HEK293 (cell line): Measurements from ENCODE around the gene SELENOO.

ENCODE experiments used
- CTCF ChIA-PET: fragments of 350-600 bp; formaldehyde crosslinking; extraction: SDS; loops from one replicate; lab custom pipeline; 2021; ENCODE audit warnings: antibody characterized with exemption; lab: Yijun Ruan, JAX
- POLR2A ChIA-PET: fragments of 300-600 bp; formaldehyde crosslinking; extraction: SDS; loops from one replicate; lab custom pipeline; 2020; ENCODE audit warnings: antibody characterized with exemption, inconsistent platforms; lab: Yijun Ruan, JAX
- H3K27ac ChIP-seq: fragments of 200-500 bp; sonication (Bioruptor generic); 2 replicates; pipeline ENCODE4 v1.5.1; 2014; ENCODE audit warnings: low read depth, low read length, control low read depth, inconsistent platforms; ENCODE audit errors: extremely low read depth
- H3K36me3 ChIP-seq, 2 experiments: fragments of 200-500 bp in 1 of 2; sonication (Bioruptor generic) in 1 of 2; 1 replicate in 1 of 2; 2 replicates in 1 of 2; pipeline ENCODE4 v1.5.1; 2014 to 2017; ENCODE audit warnings: inconsistent platforms in 2 of 2, low read length in 2 of 2; ENCODE audit not compliant: control insufficient read depth in 2 of 2, insufficient read depth in 1 of 2
- H3K4me1 ChIP-seq: fragments of 200-500 bp; sonication (Bioruptor generic); 2 replicates; pipeline ENCODE4 v1.5.1; 2014; ENCODE audit warnings: mild to moderate bottlenecking, low read length, inconsistent platforms; ENCODE audit not compliant: control insufficient read depth, insufficient read depth
- H3K4me3 ChIP-seq: 2 replicates; pipeline ENCODE4 v1.5.1; 2011; ENCODE audit warnings: low read depth, mild to moderate bottlenecking, control low read depth, low read length, moderate library complexity
- H3K9me3 ChIP-seq: fragments of 200-500 bp; sonication (Bioruptor generic); 2 replicates; pipeline ENCODE4 v1.5.1; 2014; ENCODE audit warnings: low read depth, low read length, inconsistent platforms; ENCODE audit not compliant: control insufficient read depth, insufficient read depth
- GLIS1 ChIP-seq: fragments of 450-650 bp; formaldehyde crosslinking; IDR thresholded peaks from 2 replicates; pipeline ENCODE4 v1.5.1; 2016; ENCODE audit warnings: missing biosample characterization, missing genetic modification characterization
- KLF1 ChIP-seq: fragments of 450-650 bp; formaldehyde crosslinking; IDR thresholded peaks from 2 replicates; pipeline ENCODE4 v1.5.1; 2016; ENCODE audit warnings: missing biosample characterization, missing genetic modification characterization
- KLF16 ChIP-seq: fragments of 450-650 bp; formaldehyde crosslinking; IDR thresholded peaks from 2 replicates; pipeline ENCODE4 v1.5.1; 2017; ENCODE audit warnings: missing biosample characterization, missing genetic modification characterization
- KLF9 ChIP-seq: fragments of 450-650 bp; formaldehyde crosslinking; IDR thresholded peaks from 2 replicates; pipeline ENCODE4 v1.5.1; 2016; ENCODE audit warnings: missing biosample characterization, missing genetic modification characterization, low read depth
- SALL2 ChIP-seq: fragments of 450-650 bp; formaldehyde crosslinking; IDR thresholded peaks from 2 replicates; pipeline ENCODE4 v1.5.0; 2017; ENCODE audit warnings: missing biosample characterization, mild to moderate bottlenecking, missing genetic modification characterization, borderline replicate concordance
- SCRT1 ChIP-seq: fragments of 450-650 bp; formaldehyde crosslinking; IDR thresholded peaks from 2 replicates; pipeline ENCODE4 v1.5.1; 2016; ENCODE audit warnings: missing biosample characterization, missing genetic modification characterization, borderline replicate concordance
- SP2 ChIP-seq: fragments of 450-650 bp; formaldehyde crosslinking; IDR thresholded peaks from 2 replicates; pipeline ENCODE4 v1.5.1; 2016; ENCODE audit warnings: missing biosample characterization, missing genetic modification characterization
- ZIC2 ChIP-seq: fragments of 450-650 bp; formaldehyde crosslinking; IDR thresholded peaks from 2 replicates; pipeline ENCODE4 v1.5.1; 2016; ENCODE audit warnings: missing biosample characterization, missing genetic modification characterization
- ZNF10 ChIP-seq: fragments of 450-650 bp; formaldehyde crosslinking; IDR thresholded peaks from 2 replicates; pipeline ENCODE4 v1.5.1; 2017; ENCODE audit warnings: missing biosample characterization, missing genetic modification characterization
- ZNF324 ChIP-seq: fragments of 450-650 bp; formaldehyde crosslinking; IDR thresholded peaks from 2 replicates; pipeline ENCODE4 v1.5.1; 2016; ENCODE audit warnings: missing biosample characterization, missing genetic modification characterization
- ZNF335 ChIP-seq: fragments of 450-650 bp; formaldehyde crosslinking; conservative IDR thresholded peaks from 2 replicates; pipeline ENCODE4 v1.5.1; 2016; ENCODE audit warnings: missing biosample characterization, missing genetic modification characterization
- ZNF366 ChIP-seq: fragments of 450-650 bp; formaldehyde crosslinking; conservative IDR thresholded peaks from 2 replicates; pipeline ENCODE4 v1.5.1; 2016; ENCODE audit warnings: missing biosample characterization, missing genetic modification characterization
- ZNF394 ChIP-seq: fragments of 450-650 bp; formaldehyde crosslinking; IDR thresholded peaks from 2 replicates; pipeline ENCODE4 v1.5.1; 2016; ENCODE audit warnings: missing biosample characterization, missing genetic modification characterization, mild to moderate bottlenecking, moderate library complexity, borderline replicate concordance
- ZNF530 ChIP-seq: fragments of 450-650 bp; formaldehyde crosslinking; IDR thresholded peaks from 2 replicates; pipeline ENCODE4 v1.5.1; 2016; ENCODE audit warnings: low read depth, missing biosample characterization, missing genetic modification characterization
- ZNF558 ChIP-seq: fragments of 450-650 bp; formaldehyde crosslinking; IDR thresholded peaks from 2 replicates; pipeline ENCODE4 v1.5.1; 2016; ENCODE audit warnings: missing biosample characterization, missing genetic modification characterization
- ZNF624 ChIP-seq: fragments of 450-650 bp; formaldehyde crosslinking; IDR thresholded peaks from 2 replicates; pipeline ENCODE4 v1.5.1; 2017; ENCODE audit warnings: missing biosample characterization, missing genetic modification characterization
- ZNF664 ChIP-seq: fragments of 450-650 bp; formaldehyde crosslinking; IDR thresholded peaks from 2 replicates; pipeline ENCODE4 v1.5.1; 2016; ENCODE audit warnings: missing biosample characterization, missing genetic modification characterization
- ZNF785 ChIP-seq: fragments of 450-650 bp; formaldehyde crosslinking; IDR thresholded peaks from 2 replicates; pipeline ENCODE4 v1.5.1; 2016; ENCODE audit warnings: missing biosample characterization, missing genetic modification characterization
- ZNF791 ChIP-seq: fragments of 450-650 bp; formaldehyde crosslinking; IDR thresholded peaks from 2 replicates; pipeline ENCODE4 v1.5.1; 2016; ENCODE audit warnings: missing biosample characterization, missing genetic modification characterization
- ZNF830 ChIP-seq: fragments of 450-650 bp; IDR thresholded peaks from 2 replicates; pipeline ENCODE4 v1.5.0; 2018; ENCODE audit warnings: missing biosample characterization, missing genetic modification characterization, low read depth, mild to moderate bottlenecking, moderate library complexity
- ZNF843 ChIP-seq: fragments of 450-650 bp; formaldehyde crosslinking; IDR thresholded peaks from 2 replicates; pipeline ENCODE4 v1.5.1; 2016; ENCODE audit warnings: missing biosample characterization, missing genetic modification characterization
- ZXDB ChIP-seq: fragments of 450-650 bp; formaldehyde crosslinking; IDR thresholded peaks from 2 replicates; pipeline ENCODE4 v1.5.1; 2016; ENCODE audit warnings: missing biosample characterization, missing genetic modification characterization
- TF ChIP-seq, protein P1 (sequence below): fragments of 450-650 bp; formaldehyde crosslinking; IDR thresholded peaks from 2 replicates; pipeline ENCODE4; 2016; ENCODE audit warnings: missing biosample characterization, missing genetic modification characterization
- TF ChIP-seq, protein P2 (sequence below): fragments of 450-650 bp; formaldehyde crosslinking; IDR thresholded peaks from 2 replicates; pipeline ENCODE4 v1.5.1; 2017; ENCODE audit warnings: missing biosample characterization, missing genetic modification characterization
- TF ChIP-seq, protein P3 (sequence below): IDR thresholded peaks from 2 replicates; pipeline ENCODE4 v1.6.1; 2011; ENCODE audit warnings: mild to moderate bottlenecking, low read depth, low read length, borderline replicate concordance
- TF ChIP-seq, protein P4 (sequence below): fragments of 450-650 bp; IDR thresholded peaks from 2 replicates; pipeline ENCODE4 v1.5.1; 2018; ENCODE audit warnings: missing biosample characterization, mild to moderate bottlenecking, missing genetic modification characterization
- TF ChIP-seq, protein P5 (sequence below): fragments of 450-650 bp; formaldehyde crosslinking; IDR thresholded peaks from 2 replicates; pipeline ENCODE4 v1.5.1; 2016; ENCODE audit warnings: missing biosample characterization, missing genetic modification characterization

SELENOO gene

DNA sequence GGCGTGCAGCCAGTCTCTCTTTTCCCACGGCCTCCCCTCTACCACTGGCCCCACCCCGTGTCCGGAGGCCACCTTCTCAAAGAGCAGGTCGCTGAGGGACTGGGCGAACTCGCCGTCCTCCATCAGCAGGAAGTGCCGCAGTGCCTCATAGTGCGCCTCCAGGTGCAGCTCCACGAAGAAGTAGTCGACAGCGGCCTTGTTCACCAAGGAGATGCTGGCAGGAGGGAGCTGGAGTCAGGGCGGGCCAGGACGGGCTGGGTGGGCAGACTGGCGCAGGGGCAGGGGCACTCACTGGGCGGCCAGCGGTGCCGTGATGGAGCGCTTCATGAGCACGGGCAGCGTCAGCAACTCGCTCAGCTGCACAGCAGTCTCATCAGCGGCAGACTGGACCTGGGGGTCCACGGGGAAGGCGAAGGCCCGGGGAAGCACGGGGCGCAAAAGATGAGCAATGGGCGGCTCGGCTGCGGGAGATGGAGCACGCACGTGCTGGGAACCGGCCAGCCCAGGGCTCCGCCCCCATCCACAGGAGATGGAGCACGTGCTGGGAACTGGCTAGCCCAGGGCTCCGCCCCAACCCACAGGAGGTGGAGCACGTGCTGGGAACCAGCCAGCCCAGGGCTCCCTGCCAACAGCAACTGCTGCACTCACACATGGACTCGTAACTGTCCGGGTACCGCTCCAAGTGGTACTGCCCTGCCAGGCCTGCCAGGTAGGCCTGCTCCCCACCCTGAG lies 18.4 kb downstream of the SELENOO start:
- no peak overlapping the region for H3K4me3 ChIP-seq
- CTCF ChIA-PET = no interaction called here
- peaks cover 22 to 98% of the 10 kb centered on the region in 2 experiments for H3K36me3 ChIP-seq
- H3K4me1 ChIP-seq = peaks cover 2% of the 10 kb centered on the region; the same call in 1 of the 2 replicates
- no peak overlapping the region for H3K27ac ChIP-seq
- H3K9me3 ChIP-seq = no peaks in the 10 kb centered on the region
- POLR2A ChIA-PET = interaction anchor here (0.6 to 2.1 kb wide), 2 partner anchors 14 to 32 kb away, joined by 3 to 5 read pairs; partner anchors contain the start of gene HDAC10
- TF ChIP-seq ZNF664 = no peak
- TF ChIP-seq ZNF10 (tag by site-specific recombination) = peak; percentile 24; the same call in 1 of the 2 replicates
- no peak for TF ChIP-seq ZNF394 (tag by site-specific recombination)
- TF ChIP-seq ZNF785 (tag by site-specific recombination) = no peak
- TF ChIP-seq ZNF335 = no peak
- TF ChIP-seq ZNF530 (tag by site-specific recombination) = no peak
- peak; percentile 73 for TF ChIP-seq ZIC2 (tag by site-specific recombination)
- no peak for TF ChIP-seq ZNF843 (tag by site-specific recombination)
- TF ChIP-seq SP2 = peak; percentile 40; the same call in 1 of the 2 replicates
- peak; percentile 54; the same call in 1 of the 2 replicates for TF ChIP-seq KLF16 (tag by site-specific recombination)
- no peak for TF ChIP-seq ZNF324 (tag by site-specific recombination)
- TF ChIP-seq, protein P1, sequence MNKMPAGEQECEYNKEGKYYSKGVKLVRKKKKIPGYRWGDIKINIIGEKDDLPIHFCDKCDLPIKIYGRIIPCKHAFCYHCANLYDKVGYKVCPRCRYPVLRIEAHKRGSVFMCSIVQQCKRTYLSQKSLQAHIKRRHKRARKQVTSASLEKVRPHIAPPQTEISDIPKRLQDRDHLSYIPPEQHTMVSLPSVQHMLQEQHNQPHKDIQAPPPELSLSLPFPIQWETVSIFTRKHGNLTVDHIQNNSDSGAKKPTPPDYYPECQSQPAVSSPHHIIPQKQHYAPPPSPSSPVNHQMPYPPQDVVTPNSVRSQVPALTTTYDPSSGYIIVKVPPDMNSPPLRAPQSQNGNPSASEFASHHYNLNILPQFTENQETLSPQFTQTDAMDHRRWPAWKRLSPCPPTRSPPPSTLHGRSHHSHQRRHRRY (tag by site-specific recombination) = no peak
- peak; percentile 30 for TF ChIP-seq GLIS1
- TF ChIP-seq ZNF830 (tag by site-specific recombination) = no peak
- no peak for TF ChIP-seq SALL2 (tag by site-specific recombination)
- TF ChIP-seq, protein P2, sequence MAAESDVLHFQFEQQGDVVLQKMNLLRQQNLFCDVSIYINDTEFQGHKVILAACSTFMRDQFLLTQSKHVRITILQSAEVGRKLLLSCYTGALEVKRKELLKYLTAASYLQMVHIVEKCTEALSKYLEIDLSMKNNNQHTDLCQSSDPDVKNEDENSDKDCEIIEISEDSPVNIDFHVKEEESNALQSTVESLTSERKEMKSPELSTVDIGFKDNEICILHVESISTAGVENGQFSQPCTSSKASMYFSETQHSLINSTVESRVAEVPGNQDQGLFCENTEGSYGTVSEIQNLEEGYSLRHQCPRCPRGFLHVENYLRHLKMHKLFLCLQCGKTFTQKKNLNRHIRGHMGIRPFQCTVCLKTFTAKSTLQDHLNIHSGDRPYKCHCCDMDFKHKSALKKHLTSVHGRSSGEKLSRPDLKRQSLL (tag by site-specific recombination) = peak; percentile 85
- peak; percentile 93 for TF ChIP-seq KLF1
- TF ChIP-seq, protein P3, sequence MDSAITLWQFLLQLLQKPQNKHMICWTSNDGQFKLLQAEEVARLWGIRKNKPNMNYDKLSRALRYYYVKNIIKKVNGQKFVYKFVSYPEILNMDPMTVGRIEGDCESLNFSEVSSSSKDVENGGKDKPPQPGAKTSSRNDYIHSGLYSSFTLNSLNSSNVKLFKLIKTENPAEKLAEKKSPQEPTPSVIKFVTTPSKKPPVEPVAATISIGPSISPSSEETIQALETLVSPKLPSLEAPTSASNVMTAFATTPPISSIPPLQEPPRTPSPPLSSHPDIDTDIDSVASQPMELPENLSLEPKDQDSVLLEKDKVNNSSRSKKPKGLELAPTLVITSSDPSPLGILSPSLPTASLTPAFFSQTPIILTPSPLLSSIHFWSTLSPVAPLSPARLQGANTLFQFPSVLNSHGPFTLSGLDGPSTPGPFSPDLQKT = no peak
- no peak for TF ChIP-seq ZNF791
- TF ChIP-seq ZXDB (tag by site-specific recombination) = no peak
- TF ChIP-seq, protein P4, sequence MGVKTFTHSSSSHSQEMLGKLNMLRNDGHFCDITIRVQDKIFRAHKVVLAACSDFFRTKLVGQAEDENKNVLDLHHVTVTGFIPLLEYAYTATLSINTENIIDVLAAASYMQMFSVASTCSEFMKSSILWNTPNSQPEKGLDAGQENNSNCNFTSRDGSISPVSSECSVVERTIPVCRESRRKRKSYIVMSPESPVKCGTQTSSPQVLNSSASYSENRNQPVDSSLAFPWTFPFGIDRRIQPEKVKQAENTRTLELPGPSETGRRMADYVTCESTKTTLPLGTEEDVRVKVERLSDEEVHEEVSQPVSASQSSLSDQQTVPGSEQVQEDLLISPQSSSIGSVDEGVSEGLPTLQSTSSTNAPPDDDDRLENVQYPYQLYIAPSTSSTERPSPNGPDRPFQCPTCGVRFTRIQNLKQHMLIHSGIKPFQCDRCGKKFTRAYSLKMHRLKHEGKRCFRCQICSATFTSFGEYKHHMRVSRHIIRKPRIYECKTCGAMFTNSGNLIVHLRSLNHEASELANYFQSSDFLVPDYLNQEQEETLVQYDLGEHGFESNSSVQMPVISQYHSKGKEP (tag by site-specific recombination) = 0 out of 2 replicates have a peak, but pooled peaks have one; percentile 38
- TF ChIP-seq, protein P5, sequence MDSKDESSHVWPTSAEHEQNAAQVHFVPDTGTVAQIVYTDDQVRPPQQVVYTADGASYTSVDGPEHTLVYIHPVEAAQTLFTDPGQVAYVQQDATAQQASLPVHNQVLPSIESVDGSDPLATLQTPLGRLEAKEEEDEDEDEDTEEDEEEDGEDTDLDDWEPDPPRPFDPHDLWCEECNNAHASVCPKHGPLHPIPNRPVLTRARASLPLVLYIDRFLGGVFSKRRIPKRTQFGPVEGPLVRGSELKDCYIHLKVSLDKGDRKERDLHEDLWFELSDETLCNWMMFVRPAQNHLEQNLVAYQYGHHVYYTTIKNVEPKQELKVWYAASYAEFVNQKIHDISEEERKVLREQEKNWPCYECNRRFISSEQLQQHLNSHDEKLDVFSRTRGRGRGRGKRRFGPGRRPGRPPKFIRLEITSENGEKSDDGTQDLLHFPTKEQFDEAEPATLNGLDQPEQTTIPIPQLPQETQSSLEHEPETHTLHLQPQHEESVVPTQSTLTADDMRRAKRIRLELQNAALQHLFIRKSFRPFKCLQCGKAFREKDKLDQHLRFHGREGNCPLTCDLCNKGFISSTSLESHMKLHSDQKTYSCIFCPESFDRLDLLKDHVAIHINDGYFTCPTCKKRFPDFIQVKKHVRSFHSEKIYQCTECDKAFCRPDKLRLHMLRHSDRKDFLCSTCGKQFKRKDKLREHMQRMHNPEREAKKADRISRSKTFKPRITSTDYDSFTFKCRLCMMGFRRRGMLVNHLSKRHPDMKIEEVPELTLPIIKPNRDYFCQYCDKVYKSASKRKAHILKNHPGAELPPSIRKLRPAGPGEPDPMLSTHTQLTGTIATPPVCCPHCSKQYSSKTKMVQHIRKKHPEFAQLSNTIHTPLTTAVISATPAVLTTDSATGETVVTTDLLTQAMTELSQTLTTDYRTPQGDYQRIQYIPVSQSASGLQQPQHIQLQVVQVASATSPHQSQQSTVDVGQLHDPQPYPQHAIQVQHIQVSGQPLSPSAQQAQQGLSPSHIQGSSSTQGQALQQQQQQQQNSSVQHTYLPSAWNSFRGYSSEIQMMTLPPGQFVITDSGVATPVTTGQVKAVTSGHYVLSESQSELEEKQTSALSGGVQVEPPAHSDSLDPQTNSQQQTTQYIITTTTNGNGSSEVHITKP = peak; percentile 91
- no peak for TF ChIP-seq ZNF624
- no peak for TF ChIP-seq ZNF366 (tag by site-specific recombination)
- no peak for TF ChIP-seq SCRT1 (tag by site-specific recombination)
- no peak for TF ChIP-seq ZNF558
- TF ChIP-seq KLF9 (tag by site-specific recombination) = peak; percentile 65
